MM.1S (cell line): Measurements from ENCODE around the gene FARP1.

Source experiments
- DNase-seq: peaks from one replicate; pipeline ENCODE4 v3.0.0-alpha.2; 2015
- H2AFZ ChIP-seq: fragments of 300-600 bp; sonication (generic); 2 replicates; pipeline ENCODE4 v1.6.0; 2016; ENCODE audit warnings: antibody characterized with exemption, low read length
- H3F3A ChIP-seq: fragments of 300-600 bp; sonication (generic); 2 replicates; pipeline ENCODE4 v1.6.1; 2016; ENCODE audit warnings: mild to moderate bottlenecking, antibody characterized with exemption, low read length, moderate library complexity, mixed read lengths; ENCODE audit not compliant: insufficient read depth
- H3K27ac ChIP-seq: fragments of 300-600 bp; sonication (generic); 2 replicates; pipeline ENCODE4 v1.5.1; 2016; ENCODE audit warnings: mild to moderate bottlenecking, low read length
- H3K27me3 ChIP-seq: fragments of 300-600 bp; sonication (generic); replicated peaks from 2 replicates; pipeline ENCODE4 v1.6.0; 2016; ENCODE audit warnings: low read length; ENCODE audit not compliant: insufficient read depth
- H3K36me3 ChIP-seq: fragments of 300-600 bp; sonication (generic); replicated peaks from 2 replicates; pipeline ENCODE4 v1.6.1; 2016; ENCODE audit warnings: mild to moderate bottlenecking, low read length, mixed read lengths; ENCODE audit not compliant: insufficient read depth
- H3K4me1 ChIP-seq: fragments of 300-600 bp; sonication (generic); 2 replicates; pipeline ENCODE4 v1.6.1; 2016; ENCODE audit warnings: low read length, mixed read lengths
- H3K4me2 ChIP-seq: fragments of 300-600 bp; sonication (generic); 2 replicates; pipeline ENCODE4 v1.6.0; 2016; ENCODE audit warnings: low read depth, low read length
- H3K4me3 ChIP-seq: fragments of 300-600 bp; sonication (generic); 2 replicates; pipeline ENCODE4 v1.5.1; 2016; ENCODE audit warnings: low read length, mixed read lengths
- H3K79me2 ChIP-seq: fragments of 300-600 bp; sonication (generic); 2 replicates; pipeline ENCODE4 v1.6.1; 2016; ENCODE audit warnings: mixed run types, low read length, mixed read lengths
- H3K9ac ChIP-seq: fragments of 300-600 bp; sonication (generic); 2 replicates; pipeline ENCODE4 v1.6.1; 2016; ENCODE audit warnings: low read length, mixed read lengths
- H3K9me2 ChIP-seq: fragments of 300-600 bp; sonication (generic); replicated peaks from 2 replicates; pipeline ENCODE4 v1.6.1; 2016; ENCODE audit warnings: mild to moderate bottlenecking, low read length, mixed read lengths; ENCODE audit not compliant: insufficient read depth
- H3K9me3 ChIP-seq: fragments of 300-600 bp; sonication (generic); replicated peaks from 2 replicates; pipeline ENCODE4 v1.6.1; 2016; ENCODE audit warnings: mild to moderate bottlenecking, low read length, mixed read lengths; ENCODE audit not compliant: insufficient read depth
- H4K20me1 ChIP-seq: fragments of 300-600 bp; sonication (generic); 2 replicates; pipeline ENCODE4 v1.6.1; 2016; ENCODE audit warnings: mild to moderate bottlenecking, low read length, moderate library complexity, mixed read lengths; ENCODE audit not compliant: insufficient read depth
- EZH2 ChIP-seq: fragments of 300-600 bp; sonication (generic); optimal IDR thresholded peaks from 2 replicates; pipeline ENCODE3; 2017; ENCODE audit warnings: low read depth, mild to moderate bottlenecking, antibody characterized with exemption, low read length, mixed read lengths
- EZH2phosphoT487 ChIP-seq: fragments of 300-600 bp; sonication (generic); IDR thresholded peaks from 2 replicates; pipeline ENCODE4 v1.6.1; 2018; ENCODE audit warnings: antibody characterized with exemption, low read length
- TF ChIP-seq, protein P1 (sequence below): fragments of 300-600 bp; sonication (generic); IDR thresholded peaks from 2 replicates; pipeline ENCODE4 v1.5.1; 2016; ENCODE audit warnings: antibody characterized with exemption, low read length, mixed read lengths

Gene FARP1

DNA sequence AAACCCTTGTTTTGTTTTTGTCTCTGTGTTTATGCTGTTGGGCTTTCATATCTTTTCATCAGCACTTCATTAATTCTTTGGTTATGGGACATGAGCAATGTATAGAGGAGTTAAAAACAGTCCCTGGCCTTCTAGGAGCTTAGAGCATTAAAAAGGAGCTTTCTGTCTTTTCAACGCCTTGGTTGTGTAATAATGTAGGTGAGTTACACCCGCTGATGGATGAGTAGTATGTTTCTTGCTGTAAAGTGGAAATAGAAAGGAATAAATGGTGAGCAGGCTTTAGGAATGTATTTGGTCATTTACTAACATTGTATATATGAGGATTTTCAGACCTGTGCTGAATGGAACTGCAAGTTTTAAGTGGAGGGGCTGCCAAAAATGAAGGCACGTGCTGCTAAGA, 155.7 kb downstream of the FARP1 start:
- Histone ChIP-seq H3K79me2 (no peaks in the 10 kb centered on the region), H3K27ac (no peak overlapping the region), H3K9me2 (no peaks in the 10 kb centered on the region), H3F3A (no peaks in the 10 kb centered on the region), H3K27me3 (no peaks in the 10 kb centered on the region), H3K4me3 (no peak overlapping the region), H3K9ac (no peak overlapping the region), H2AFZ (no peak overlapping the region), H3K4me1 (no peaks in the 10 kb centered on the region), H4K20me1 (no peaks in the 10 kb centered on the region), H3K9me3 (no peaks in the 10 kb centered on the region), H3K36me3 (no peaks in the 10 kb centered on the region), H3K4me2 (no peak overlapping the region)
- TF ChIP-seq EZH2phosphoT487 (no peak), EZH2 (no peak)
- TF ChIP-seq, protein P1, sequence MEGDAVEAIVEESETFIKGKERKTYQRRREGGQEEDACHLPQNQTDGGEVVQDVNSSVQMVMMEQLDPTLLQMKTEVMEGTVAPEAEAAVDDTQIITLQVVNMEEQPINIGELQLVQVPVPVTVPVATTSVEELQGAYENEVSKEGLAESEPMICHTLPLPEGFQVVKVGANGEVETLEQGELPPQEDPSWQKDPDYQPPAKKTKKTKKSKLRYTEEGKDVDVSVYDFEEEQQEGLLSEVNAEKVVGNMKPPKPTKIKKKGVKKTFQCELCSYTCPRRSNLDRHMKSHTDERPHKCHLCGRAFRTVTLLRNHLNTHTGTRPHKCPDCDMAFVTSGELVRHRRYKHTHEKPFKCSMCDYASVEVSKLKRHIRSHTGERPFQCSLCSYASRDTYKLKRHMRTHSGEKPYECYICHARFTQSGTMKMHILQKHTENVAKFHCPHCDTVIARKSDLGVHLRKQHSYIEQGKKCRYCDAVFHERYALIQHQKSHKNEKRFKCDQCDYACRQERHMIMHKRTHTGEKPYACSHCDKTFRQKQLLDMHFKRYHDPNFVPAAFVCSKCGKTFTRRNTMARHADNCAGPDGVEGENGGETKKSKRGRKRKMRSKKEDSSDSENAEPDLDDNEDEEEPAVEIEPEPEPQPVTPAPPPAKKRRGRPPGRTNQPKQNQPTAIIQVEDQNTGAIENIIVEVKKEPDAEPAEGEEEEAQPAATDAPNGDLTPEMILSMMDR, result no peak
- no peak for DNase-seq

DNA sequence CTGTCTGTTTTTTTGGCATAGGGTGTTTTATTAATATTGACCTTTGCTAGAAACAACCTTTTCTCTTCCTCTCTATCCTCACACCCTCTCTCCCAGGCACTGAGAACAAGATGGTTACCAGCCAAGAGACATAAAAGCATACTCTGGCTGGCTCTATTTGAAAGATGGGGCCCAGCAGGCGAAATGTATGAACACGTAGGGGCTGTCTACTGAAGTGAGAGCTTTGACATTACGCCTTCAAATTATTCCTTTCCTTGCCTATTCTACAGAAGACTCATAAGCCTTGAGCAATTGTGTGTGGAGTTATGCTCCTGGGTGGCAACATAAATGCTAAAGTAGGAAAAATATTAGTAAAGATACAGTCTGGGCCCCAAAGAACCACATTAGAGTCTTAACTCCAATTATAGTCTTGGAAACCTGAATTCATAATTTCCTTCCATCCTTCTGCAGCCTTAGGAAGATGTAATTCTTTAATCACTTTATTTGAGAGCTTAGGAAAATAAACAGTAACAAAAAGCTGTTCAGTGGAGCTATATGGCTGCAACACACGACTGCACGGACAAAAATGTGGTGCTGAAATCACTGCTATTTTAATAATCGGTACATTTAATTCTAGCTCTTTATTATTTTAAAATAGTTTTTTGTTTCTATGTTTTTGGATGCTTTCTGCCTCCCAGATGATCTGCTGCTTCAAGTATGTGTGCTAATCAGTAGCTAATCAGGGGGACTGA, 156.5 kb downstream of the FARP1 start:
- no peak overlapping the region for H3K27ac ChIP-seq
- H3K4me2 ChIP-seq, result no peak overlapping the region
- H3K4me1 ChIP-seq, result no peaks in the 10 kb centered on the region
- no peak for DNase-seq
- H4K20me1 ChIP-seq, result no peaks in the 10 kb centered on the region
- no peaks in the 10 kb centered on the region for H3K27me3 ChIP-seq
- no peaks in the 10 kb centered on the region for H3K9me3 ChIP-seq
- H2AFZ ChIP-seq, result no peak overlapping the region
- no peaks in the 10 kb centered on the region for H3K9me2 ChIP-seq
- H3K79me2 ChIP-seq, result no peaks in the 10 kb centered on the region
- no peaks in the 10 kb centered on the region for H3F3A ChIP-seq
- no peaks in the 10 kb centered on the region for H3K36me3 ChIP-seq
- H3K9ac ChIP-seq, result no peak overlapping the region
- no peak for TF ChIP-seq EZH2
- TF ChIP-seq, protein P1, result no peak
- TF ChIP-seq EZH2phosphoT487, result no peak
- H3K4me3 ChIP-seq, result no peak overlapping the region

DNA sequence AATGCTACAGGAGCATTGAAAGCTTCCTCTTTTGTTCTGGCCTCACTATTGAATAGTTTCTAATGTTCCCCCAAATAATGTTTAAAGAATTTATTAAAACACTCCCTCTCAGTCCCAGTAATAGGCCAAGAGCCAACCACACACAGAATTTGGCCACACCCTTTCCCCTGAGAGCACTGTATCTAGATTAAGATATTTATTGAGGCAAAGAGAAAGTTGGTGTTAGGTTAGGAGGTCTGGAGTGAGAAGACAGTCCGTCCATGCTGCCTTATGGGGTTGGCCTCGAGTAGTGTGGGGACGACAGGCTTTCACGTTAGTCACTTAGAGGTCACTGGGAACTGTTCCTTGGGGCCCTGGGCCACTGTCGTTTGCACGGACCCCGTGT, 157.1 kb downstream of the FARP1 start:
- Histone ChIP-seq H4K20me1 (no peaks in the 10 kb centered on the region), H2AFZ (no peak overlapping the region), H3K9me3 (no peaks in the 10 kb centered on the region), H3K27ac (no peak overlapping the region), H3K4me1 (no peaks in the 10 kb centered on the region), H3F3A (no peaks in the 10 kb centered on the region), H3K9ac (no peak overlapping the region), H3K9me2 (no peaks in the 10 kb centered on the region), H3K79me2 (no peaks in the 10 kb centered on the region), H3K27me3 (no peaks in the 10 kb centered on the region), H3K4me2 (no peak overlapping the region), H3K4me3 (no peak overlapping the region), H3K36me3 (no peaks in the 10 kb centered on the region)
- DNase-seq, result no peak
- no peak for TF ChIP-seq EZH2
- TF ChIP-seq, protein P1, result no peak
- no peak for TF ChIP-seq EZH2phosphoT487
